ENCODE results near the gene ACTN4.

GRCh38 chr19:38701455-38702063 is 54.1 kb downstream of the ACTN4 start:
- no peak for TF ChIP-seq CTCF (IDR thresholded peaks at IDR 0.05)
- TF ChIP-seq ZFX (IDR thresholded peaks at IDR 0.05; ENCODE audit: borderline replicate concordance): no peak
